Hepatocyte (in vitro differentiated cells): Measurements from ENCODE around the gene TUBB3. TPM values are rescaled to one million over a fixed set of nuclear protein-coding genes. Genes with fewer than 3 reads are reported as not detected.
A peak's percentile ranks its signal among the peaks of the same experiment; 100 is the strongest.

Experiments used
- DNase-seq: peaks from one replicate; pipeline ENCODE4 v3.0.0-alpha.2; 2016; ENCODE audit warnings: low spot score
- H2AFZ ChIP-seq: fragments of 200-600 bp; sonication (generic); 2 replicates; pipeline ENCODE4 v1.6.0; 2016; ENCODE audit warnings: antibody characterized with exemption, mild to moderate bottlenecking
- H3K27ac ChIP-seq: fragments of 200-600 bp; sonication (generic); 2 replicates; pipeline ENCODE4 v1.5.1; 2016; ENCODE audit warnings: mild to moderate bottlenecking
- H3K27me3 ChIP-seq: fragments of 200-600 bp; sonication (generic); 2 replicates; pipeline ENCODE4 v1.6.1; 2016
- H3K36me3 ChIP-seq: fragments of 200-600 bp; sonication (generic); replicated peaks from 2 replicates; pipeline ENCODE4 v1.5.1; 2016; ENCODE audit warnings: low read depth; ENCODE audit not compliant: insufficient read depth
- H3K4me1 ChIP-seq: fragments of 200-600 bp; sonication (generic); 2 replicates; pipeline ENCODE4 v1.5.1; 2016; ENCODE audit warnings: mild to moderate bottlenecking, moderate library complexity; ENCODE audit not compliant: insufficient read depth
- H3K4me2 ChIP-seq: fragments of 200-600 bp; sonication (generic); 2 replicates; pipeline ENCODE4 v1.6.0; 2016
- H3K4me3 ChIP-seq: fragments of 200-600 bp; sonication (generic); 2 replicates; pipeline ENCODE4 v1.5.1; 2016; ENCODE audit warnings: mild to moderate bottlenecking
- H3K79me2 ChIP-seq: fragments of 200-600 bp; sonication (generic); 2 replicates; pipeline ENCODE4 v1.6.0; 2017; ENCODE audit warnings: mild to moderate bottlenecking
- H3K9me2 ChIP-seq: fragments of 200-600 bp; sonication (generic); replicated peaks from 2 replicates; pipeline ENCODE4 v1.6.0; 2017; ENCODE audit warnings: mild to moderate bottlenecking; ENCODE audit not compliant: insufficient read depth
- H3K9me3 ChIP-seq: fragments of 200-600 bp; sonication (generic); 2 replicates; pipeline ENCODE4 v1.5.1; 2016; ENCODE audit warnings: low read depth, mild to moderate bottlenecking
- H4K20me1 ChIP-seq: fragments of 200-600 bp; sonication (generic); 2 replicates; pipeline ENCODE4 v1.6.0; 2016; ENCODE audit warnings: mild to moderate bottlenecking; ENCODE audit not compliant: insufficient read depth, poor library complexity, severe bottlenecking
- CTCF ChIP-seq: fragments of 200-600 bp; sonication (generic); IDR thresholded peaks from 2 replicates; pipeline ENCODE4 v1.5.1; 2016; ENCODE audit warnings: antibody characterized with exemption, mild to moderate bottlenecking; ENCODE audit not compliant: poor library complexity
- EZH2 ChIP-seq: fragments of 200-600 bp; sonication (generic); IDR thresholded peaks from 2 replicates; pipeline ENCODE4 v1.6.1; 2016; ENCODE audit warnings: antibody characterized with exemption, mild to moderate bottlenecking, borderline replicate concordance
- EZH2phosphoT487 ChIP-seq: fragments of 200-600 bp; sonication (generic); IDR thresholded peaks from one replicate; pipeline ENCODE4 v1.6.1; 2018; ENCODE audit warnings: antibody characterized with exemption, mild to moderate bottlenecking, low read depth, moderate library complexity; ENCODE audit not compliant: unreplicated experiment, severe bottlenecking
- WGBS: methylation state at CpG from one replicate; pipeline ENCODE4 v1.1.6; 2016; ENCODE audit warnings: low lambda C conversion rate; ENCODE audit errors: missing lambda C conversion rate; 5-methylcytosine and 5-hydroxymethylcytosine counted together
- polyA plus RNA-seq: library from polyadenylated mRNA; unstranded; fragments of >200 nt; fragmentation: Nextera tagmentation; extraction: Ambion mirVana; gene quantifications from 2 replicates; pipeline ENCODE4 v1.2.1, GENCODE V29; 2016
- total RNA-seq: library from RNA; depleted of rRNA; stranded (reverse); fragments of >200 nt; gene quantifications from 2 replicates; pipeline ENCODE4 v1.2.3, GENCODE V29; 2014

Gene TUBB3
- total and polyA plus RNA-seq, 2 experiments from 2014 or later, result 69.3 to 87.2 TPM

- Histone ChIP-seq H3K4me3 (no peak overlapping the region), H3K4me1 (peaks cover 27% of the 10 kb centered on the region), H3K27ac (no peak overlapping the region), H3K9me2 (no peaks in the 10 kb centered on the region), H3K4me2 (peak overlapping the region; percentile 84), H3K79me2 (peaks cover 16% of the 10 kb centered on the region), H4K20me1 (peaks cover 27% of the 10 kb centered on the region), H3K9me3 (no peaks in the 10 kb centered on the region), H2AFZ (no peak overlapping the region), H3K36me3 (no peaks in the 10 kb centered on the region), H3K27me3 (peaks cover 6% of the 10 kb centered on the region)
- TF ChIP-seq EZH2, result no peak
- no peak for TF ChIP-seq CTCF
- no peak for TF ChIP-seq EZH2phosphoT487
- WGBS, result 34% methylated on average over 3 of the region's 4 CpGs
- DNase-seq, result no peak
Observed at GRCh38 chr16:89924925-89925307, 1.8 kb downstream of the TUBB3 start.

GRCh38 chr16:89925596-89926079 lies 2.5 kb downstream of the TUBB3 start:
- DNase-seq, result no peak
- no peaks in the 10 kb centered on the region for H3K9me2 ChIP-seq
- peak overlapping the region; percentile 34 for H3K4me3 ChIP-seq
- peaks cover 16% of the 10 kb centered on the region for H3K79me2 ChIP-seq
- WGBS, result 3% methylated on average over 27 of the region's 42 CpGs
- H3K27ac ChIP-seq, result no peak overlapping the region
- H3K27me3 ChIP-seq, result peaks cover 6% of the 10 kb centered on the region
- peaks cover 27% of the 10 kb centered on the region for H4K20me1 ChIP-seq
- no peak for TF ChIP-seq EZH2phosphoT487
- TF ChIP-seq EZH2, result no peak
- no peak for TF ChIP-seq CTCF
- no peak overlapping the region for H2AFZ ChIP-seq
- H3K4me1 ChIP-seq, result peaks cover 27% of the 10 kb centered on the region
- H3K9me3 ChIP-seq, result no peaks in the 10 kb centered on the region
- H3K36me3 ChIP-seq, result no peaks in the 10 kb centered on the region
- H3K4me2 ChIP-seq, result peak overlapping the region; percentile 84

- H2AFZ ChIP-seq, result no peak overlapping the region
- peaks cover 4% of the 10 kb centered on the region for H3K4me1 ChIP-seq
- no peaks in the 10 kb centered on the region for H3K36me3 ChIP-seq
- DNase-seq, result no peak
- H3K27me3 ChIP-seq, result no peaks in the 10 kb centered on the region
- peaks cover 10% of the 10 kb centered on the region for H3K79me2 ChIP-seq
- TF ChIP-seq EZH2 (no peak), CTCF (no peak), EZH2phosphoT487 (no peak)
- no peak overlapping the region for H3K4me3 ChIP-seq
- H4K20me1 ChIP-seq, result peaks cover 10% of the 10 kb centered on the region
- no peaks in the 10 kb centered on the region for H3K9me2 ChIP-seq
- no peaks in the 10 kb centered on the region for H3K9me3 ChIP-seq
- H3K4me2 ChIP-seq, result no peak overlapping the region
- 92% methylated on average over 16 of the region's 16 CpGs for WGBS
- no peak overlapping the region for H3K27ac ChIP-seq
Observed at GRCh38 chr16:89931305-89931896, 8.3 kb downstream of the TUBB3 start.
